NCI-H187 treated with DMSO at 0.1 percent for 48 hours (cell line): Measurements from ENCODE around the gene RBKS.
A peak's percentile ranks its signal among the peaks of the same experiment; 100 is the strongest.
"Not testable (repeated sequence)": the region's sequence is repeated elsewhere in the genome, so short reads cannot be mapped to it uniquely, and the experiment has no call there.

Experiments used
- DNase-seq: peaks from one replicate; lab custom pipeline; 2025; lab: John Stamatoyannopoulos, UW

RBKS gene

GRCh38 chr2:27798486-27798885, 91.7 kb downstream of the RBKS start:
- no peak for DNase-seq

GRCh38 chr2:27797841-27798240, 92.3 kb downstream of the RBKS start:
- no peak for DNase-seq

- no peak for DNase-seq
Observed at GRCh38 chr2:27796791-27797765, 93.1 kb downstream of the RBKS start.

- DNase-seq: no peak
Observed at GRCh38 chr2:27795868-27796277, 94.3 kb downstream of the RBKS start.

GRCh38 chr2:27795093-27795834, 94.9 kb downstream of the RBKS start:
- no peak for DNase-seq

GRCh38 chr2:27792759-27793158, 97.4 kb downstream of the RBKS start:
- no peak for DNase-seq

- DNase-seq: no peak
Observed at GRCh38 chr2:27790796-27791195, 99.4 kb downstream of the RBKS start.

GRCh38 chr2:27782701-27783100, 107.5 kb downstream of the RBKS start:
- DNase-seq: no peak

- no peak for DNase-seq
Observed at GRCh38 chr2:27781496-27781895, 108.7 kb downstream of the RBKS start.

GRCh38 chr2:27779417-27780055, 110.7 kb downstream of the RBKS start:
- DNase-seq: no peak

- DNase-seq: no peak
Observed at GRCh38 chr2:27776696-27777095, 113.5 kb downstream of the RBKS start.

GRCh38 chr2:27776097-27776496, 114.1 kb downstream of the RBKS start:
- no peak for DNase-seq

GRCh38 chr2:27773959-27774358, 116.2 kb downstream of the RBKS start:
- no peak for DNase-seq

GRCh38 chr2:27772804-27773203, 117.4 kb downstream of the RBKS start:
- no peak for DNase-seq

- peak; percentile 78 for DNase-seq
Observed at GRCh38 chr2:27771548-27772335, 118.4 kb downstream of the RBKS start, which contains the start of gene MRPL33. TSS of gene MRPL33 (plus strand) at chr2:27771719. CDS start at chr2:27771778, 59 bp downstream.

- no peak for DNase-seq
Observed at GRCh38 chr2:27771202-27771547, 119.0 kb downstream of the RBKS start.

GRCh38 chr2:27766287-27766661, 123.9 kb downstream of the RBKS start:
- DNase-seq: no peak

GRCh38 chr2:27765621-27766286, 124.4 kb downstream of the RBKS start:
- DNase-seq: no peak

- not testable (repeated sequence) for DNase-seq
Observed at GRCh38 chr2:27764526-27764925, 125.7 kb downstream of the RBKS start.

GRCh38 chr2:27763907-27764267, 126.3 kb downstream of the RBKS start:
- no peak for DNase-seq
